GM18858 (cell line): Measurements from ENCODE around the gene HMG20B.

Source experiments
- ATAC-seq: cut with Tn5 transposase; IDR thresholded peaks from one replicate; pipeline ENCODE4 v1.9.1; 2021; ENCODE audit not compliant: unreplicated experiment

HMG20B gene

DNA sequence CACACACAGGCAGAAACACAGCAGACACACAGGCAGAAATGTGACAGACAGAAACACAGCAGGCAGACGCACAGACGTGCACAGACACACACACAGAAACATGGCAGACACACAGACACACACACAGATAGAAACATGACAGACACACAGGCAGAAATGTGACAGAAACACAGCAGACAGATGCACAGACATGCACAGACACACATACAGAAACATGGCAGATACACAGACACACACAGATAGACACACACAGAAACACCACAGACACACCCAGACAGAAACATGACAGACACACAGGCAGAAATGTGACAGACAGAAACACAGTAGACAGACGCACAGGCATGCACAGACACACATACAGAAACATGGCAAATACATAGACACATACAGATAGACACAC lies 32.6 kb downstream of the HMG20B start:
- ATAC-seq, result no peak

DNA sequence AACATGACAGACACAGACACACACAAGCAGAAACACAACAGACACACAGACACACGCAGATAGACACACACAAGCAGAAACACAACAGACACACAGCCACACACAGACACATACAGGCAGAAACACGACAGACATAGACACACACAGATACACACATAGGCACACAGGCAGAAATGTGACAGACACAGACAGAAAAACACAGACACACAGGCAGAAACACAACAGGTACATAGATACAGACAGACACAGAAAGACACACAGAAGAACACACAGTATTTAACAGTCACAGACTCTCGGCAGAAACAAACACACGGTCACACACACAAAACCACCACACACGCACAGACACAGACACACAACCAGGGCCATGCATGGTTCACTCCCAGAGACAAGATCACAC lies 33.0 kb downstream of the HMG20B start:
- ATAC-seq, result no peak

DNA sequence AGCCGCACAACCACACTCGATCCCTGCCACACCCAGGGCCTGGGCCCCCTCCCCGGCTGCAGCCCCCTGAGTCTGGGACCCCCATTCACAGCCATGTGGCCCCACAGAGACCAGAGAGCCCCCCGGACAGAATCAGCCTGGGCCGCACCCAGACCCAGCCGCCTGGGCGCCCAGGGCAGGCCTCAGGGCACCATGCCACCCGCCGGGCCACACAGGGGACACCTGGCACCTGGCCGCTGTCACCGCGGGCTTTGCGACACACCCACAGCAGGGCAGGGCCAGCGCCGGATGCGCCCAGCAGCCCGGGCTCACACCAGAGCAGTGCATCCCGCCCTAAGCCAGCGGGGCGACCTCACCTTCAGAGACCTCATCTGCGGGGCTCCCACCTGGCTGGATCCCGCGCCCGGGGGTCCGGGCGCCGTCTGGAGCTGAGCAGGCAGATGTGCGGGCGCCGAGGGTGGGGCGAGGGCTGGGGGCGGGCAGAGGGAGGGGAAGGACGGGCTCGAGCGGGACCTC lies 33.5 kb downstream of the HMG20B start:
- ATAC-seq, result no peak

DNA sequence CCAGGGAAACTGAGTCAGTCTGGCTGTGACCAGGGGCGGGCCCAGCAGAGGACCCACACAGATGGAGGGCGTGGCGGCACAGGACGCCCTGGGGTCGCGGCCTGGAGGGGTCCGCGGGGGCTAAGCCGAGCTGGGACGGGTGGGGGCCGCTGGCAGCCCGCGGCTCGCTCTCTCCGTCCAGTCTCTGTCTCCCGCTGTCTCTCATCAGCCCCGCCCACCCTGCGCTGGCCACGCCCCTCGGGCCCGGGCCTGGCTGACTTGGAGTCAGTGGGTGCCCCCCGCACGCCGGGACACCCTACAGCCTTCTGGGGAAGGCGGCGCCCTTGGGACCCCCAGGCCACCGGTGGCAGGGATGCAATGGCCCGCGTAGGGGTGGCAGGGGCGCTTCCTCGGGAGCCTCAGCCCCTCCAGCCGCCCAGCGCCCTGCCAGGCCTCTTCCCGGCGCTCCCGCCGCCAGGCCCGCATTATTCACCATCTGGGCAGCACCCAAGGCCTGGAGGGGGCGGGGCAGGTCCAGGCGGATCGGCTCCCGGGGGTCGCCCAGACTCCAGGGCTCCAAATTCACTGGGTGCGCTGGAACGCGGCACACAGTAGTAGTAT lies 34.0 kb downstream of the HMG20B start, which contains the start of gene TBXA2R:
TBXA2R (minus strand) TSS at position 186 of the 600 bp plus-strand sequence. CDS start 6,241 bp downstream, outside the sequence.
- ATAC-seq, result no peak

GRCh38 chr19:3607303-3608078 lies 34.7 kb downstream of the HMG20B start:
- ATAC-seq, result no peak

DNA sequence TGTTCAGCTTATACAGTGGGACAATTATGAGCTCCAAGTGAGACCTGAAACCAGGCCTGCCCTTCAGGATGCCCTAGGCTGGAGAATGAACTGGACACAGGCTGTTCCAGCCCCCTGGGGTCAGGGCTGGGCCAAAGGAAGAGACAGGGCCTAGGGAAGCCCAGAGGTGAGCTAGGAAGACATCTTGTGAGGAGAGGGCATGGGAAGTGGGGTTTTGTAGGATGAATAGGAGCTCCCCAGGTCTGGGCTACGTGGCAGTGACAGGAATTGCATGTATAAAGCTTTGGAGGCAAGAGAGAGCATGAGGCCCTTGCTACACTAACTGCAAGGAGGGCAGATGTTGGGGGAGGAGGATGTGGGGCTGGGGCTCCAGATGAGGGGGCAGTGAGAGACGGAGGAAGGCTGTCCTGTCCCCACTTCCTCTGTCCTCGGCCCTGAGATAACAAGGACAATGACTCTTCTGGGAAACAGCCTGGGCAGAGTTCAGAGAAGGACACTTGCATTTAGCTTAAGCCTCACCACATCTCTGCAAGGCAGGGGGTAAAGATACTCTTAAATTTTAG lies 35.4 kb downstream of the HMG20B start:
- ATAC-seq, result no peak

DNA sequence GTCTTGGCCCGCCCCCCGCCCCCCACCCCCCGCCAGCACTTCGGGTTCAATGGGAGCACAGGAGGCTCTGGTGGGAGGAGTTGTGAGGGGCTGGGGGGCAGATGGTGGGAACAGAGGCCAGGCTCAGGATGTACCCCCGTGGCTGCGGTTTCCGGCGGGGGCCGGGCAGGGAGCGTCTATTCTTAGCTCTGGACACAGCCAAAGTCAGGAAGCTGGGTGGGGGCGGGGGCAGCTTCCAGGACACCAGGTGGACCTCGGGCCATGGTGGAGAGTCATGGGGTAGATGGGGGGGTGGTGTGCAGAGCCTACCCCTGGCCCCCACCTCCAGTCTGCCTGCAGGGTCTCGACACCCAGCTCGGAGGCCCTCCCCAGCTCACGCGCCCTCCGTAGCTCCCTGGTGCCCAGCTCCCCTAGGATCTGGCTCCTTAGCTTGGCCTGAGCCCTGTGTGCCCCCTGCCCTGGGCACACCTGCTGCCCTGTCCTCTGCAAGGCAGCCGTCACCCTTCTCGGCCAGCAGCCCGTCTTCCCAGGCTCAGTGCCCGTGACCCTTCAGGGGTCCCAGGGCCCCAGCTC lies 36.1 kb downstream of the HMG20B start:
- no peak for ATAC-seq

DNA sequence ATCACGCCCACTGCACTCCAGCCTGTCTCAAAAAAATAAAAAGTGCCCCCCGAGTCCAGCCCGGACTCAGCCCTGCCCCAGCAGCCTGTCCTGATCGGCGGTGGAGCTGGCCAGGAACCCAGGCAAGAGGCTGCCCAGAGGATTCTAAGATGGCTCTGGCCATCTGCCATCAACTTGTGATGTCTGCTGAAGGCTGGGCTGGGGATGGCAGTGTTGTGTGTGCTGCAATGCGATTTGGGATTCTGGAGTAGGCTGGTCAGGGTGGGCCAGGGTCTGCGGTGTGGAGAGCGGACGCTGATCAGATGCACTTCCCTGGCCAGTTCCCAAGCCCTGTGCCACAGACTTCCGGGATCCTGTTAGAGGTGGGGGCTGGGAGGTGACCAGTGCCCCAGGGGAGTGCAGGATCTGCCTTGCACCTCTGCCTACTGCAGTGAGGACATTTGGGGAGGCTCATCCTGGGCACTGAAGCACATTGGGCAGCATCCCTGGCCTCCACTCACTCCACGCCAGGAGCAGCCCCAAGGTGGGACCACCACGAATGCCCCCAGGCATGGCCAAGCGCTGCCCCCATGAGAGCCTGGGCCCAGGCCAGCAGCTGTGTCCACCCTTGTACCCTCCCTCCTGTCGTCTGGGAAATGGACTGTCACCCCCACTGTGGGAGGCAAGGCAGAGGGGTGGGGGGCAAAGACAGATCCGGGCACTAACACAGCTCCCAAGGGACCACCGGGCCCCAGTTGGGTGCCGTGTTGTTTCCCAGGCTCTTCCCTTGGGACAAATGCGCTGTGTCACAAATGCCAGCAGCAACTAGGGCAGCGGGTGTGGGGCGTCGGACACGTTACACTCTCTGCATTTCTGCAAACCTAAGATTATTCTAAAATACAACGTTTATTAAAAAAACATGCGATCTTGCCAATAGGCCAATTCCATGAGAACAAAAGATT lies 37.3 kb downstream of the HMG20B start:
- ATAC-seq, result no peak

- no peak for ATAC-seq
These were observed 38.3 kb downstream of the HMG20B start for GRCh38 chr19:3610745-3611717.

DNA sequence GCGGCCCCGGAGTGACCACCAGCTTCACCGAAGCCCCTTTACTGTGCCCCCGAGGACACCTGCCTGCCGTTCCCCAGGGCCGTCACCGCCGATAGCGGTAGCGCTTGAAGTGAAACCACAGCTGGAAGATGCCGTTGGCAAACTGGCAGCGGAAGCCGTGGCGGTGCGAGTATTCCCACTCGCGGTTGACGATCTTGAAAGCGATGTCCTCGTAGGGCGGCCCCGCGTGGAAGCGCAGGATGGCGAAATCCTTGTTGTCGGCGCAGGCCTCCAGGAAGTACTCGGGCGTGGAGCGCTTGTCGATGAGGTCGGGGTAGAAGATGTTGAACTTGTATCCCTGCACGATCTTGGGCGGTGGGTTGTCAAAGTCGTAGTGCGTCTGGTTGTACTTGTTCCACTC lies 39.1 kb downstream of the HMG20B start:
- ATAC-seq, result no peak

GRCh38 chr19:3612330-3612729 lies 39.6 kb downstream of the HMG20B start:
- ATAC-seq, result no peak

DNA sequence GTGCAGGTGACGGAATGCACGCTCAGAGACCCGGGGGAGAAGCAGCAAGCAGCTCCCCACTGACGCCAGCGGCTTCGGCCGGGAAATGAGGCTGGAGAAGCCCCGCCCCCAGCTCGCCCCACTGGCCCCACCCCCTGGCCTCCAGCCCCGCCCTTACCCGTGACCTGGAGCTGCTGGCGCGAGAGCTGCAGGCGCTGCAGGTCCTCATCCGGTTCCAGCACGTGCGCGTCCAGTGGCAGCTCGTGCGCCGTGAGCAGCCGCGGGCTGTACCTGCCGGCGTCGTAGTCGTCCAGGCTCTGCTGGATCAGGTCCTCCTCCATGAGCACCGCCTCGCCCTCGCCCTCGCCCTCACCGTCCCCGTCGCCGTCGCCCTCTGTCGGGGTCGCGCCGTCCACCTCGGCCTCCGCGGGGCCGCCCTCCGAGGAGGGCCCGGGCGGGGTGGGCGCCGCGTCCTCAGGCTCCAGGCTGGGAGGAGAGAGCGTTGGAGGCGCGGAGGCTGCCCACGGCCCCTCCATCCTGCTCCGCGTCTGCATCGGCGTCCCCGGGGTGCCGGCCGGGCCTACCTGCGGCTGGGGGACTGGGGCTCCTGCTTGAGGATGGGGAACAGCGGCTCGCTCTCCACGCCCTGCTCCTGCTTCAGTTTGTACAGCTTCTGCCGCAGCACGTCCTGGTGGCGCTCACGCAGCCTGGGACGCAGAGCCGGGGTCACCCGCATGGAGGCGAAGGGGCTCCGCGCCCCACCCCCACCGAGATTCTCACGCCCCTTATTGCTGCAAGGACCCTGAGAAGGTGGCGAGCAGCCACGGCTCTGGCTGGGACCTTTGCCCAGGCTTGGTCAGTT lies 40.4 kb downstream of the HMG20B start:
- no peak for ATAC-seq

GRCh38 chr19:3613818-3614661 lies 41.3 kb downstream of the HMG20B start:
- no peak for ATAC-seq

- ATAC-seq, result no peak
These were observed 42.2 kb downstream of the HMG20B start for GRCh38 chr19:3614858-3615505.

DNA sequence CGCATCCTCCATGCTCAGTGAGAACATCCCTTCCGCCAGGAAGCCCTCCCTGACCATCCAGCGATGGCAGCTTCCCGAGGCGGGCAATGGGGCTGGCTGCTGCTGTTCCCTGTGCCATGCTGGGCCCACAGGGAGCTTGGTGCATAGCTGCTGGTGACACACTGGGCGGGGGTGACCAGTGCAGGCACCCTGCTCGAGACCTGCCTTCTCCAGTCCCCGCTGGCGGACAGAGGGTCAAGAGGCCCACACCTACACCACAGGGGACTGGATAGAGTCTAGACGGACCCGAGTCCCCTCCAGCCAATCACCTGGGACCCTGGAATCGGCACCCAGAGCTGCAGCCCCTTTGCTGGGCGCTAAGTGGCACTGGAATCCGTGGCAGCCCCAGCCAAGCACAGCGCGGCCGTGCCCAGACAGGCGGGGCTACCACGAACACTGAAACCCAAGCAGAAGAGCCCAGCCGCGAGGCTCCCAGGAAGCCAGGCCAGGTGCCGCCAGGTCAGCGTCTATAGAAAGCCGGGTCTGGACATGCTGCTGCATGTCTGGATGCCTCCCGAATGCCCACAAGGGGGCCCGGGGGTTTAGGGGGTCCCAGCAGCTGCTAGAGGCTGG lies 42.9 kb downstream of the HMG20B start:
- no peak for ATAC-seq

DNA sequence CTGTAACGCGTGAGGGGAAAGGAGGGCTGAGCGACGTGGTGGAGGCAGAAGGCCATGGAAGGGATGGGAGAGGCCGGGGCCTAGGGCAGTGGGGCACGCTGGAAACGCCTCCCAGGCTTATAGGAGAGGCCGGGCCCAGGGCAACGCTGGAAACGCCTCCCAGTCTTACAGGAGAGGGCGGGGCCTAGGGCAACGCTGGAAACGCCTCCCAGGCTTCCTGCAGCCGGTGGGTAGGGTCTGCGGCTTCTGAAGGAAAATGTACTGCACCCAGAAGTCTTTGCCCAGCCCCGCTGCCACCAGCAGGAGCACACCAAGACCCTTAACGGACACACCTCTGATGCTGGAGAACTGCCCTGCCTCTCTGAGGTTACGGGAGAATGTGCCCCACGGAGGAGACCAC lies 44.7 kb downstream of the HMG20B start:
- ATAC-seq, result no peak
